HepG2 (cell line): ENCODE data around the gene FOLR3. TPM values are rescaled to one million over a fixed set of nuclear protein-coding genes. Genes with fewer than 3 reads are reported as not detected.

Experiments used
- ATAC-seq: fragments of 200-7000 bp; cut with Tn5 transposase; 3 replicates; pipeline ENCODE4 v1.9.1; 2020; ENCODE audit warnings: mild to moderate bottlenecking, moderate library complexity
- BruUV-seq: library from RNA; stranded (reverse); fragments of 400-500 nt; replicated peaks from 2 replicates; lab custom pipeline; 2021; lab: Mats Ljungman, UMichigan
- CTCF ChIA-PET: fragments of 300-600 bp; formaldehyde crosslinking; extraction: SDS; loops from one replicate; lab custom pipeline; 2021; ENCODE audit warnings: low total read pairs, inconsistent platforms, low intra/inter-chr PET ratio; lab: Yijun Ruan, JAX
- POLR2A ChIA-PET: fragments of 350-600 bp; sonication (Branson Sonifier 250); formaldehyde crosslinking; loops from one replicate; lab custom pipeline; 2020; ENCODE audit warnings: antibody characterized with exemption, inconsistent platforms; lab: Yijun Ruan, JAX
- DNase-seq: peaks from one replicate; pipeline ENCODE4 v3.0.0-alpha.2; 2015; ENCODE audit warnings: low spot score
- FAIRE-seq: peaks from 3 replicates; lab custom pipeline; 2011; peaks lifted over from hg19 to GRCh38; lab: Jason Lieb, UNC
- H2AFZ ChIP-seq: one replicate; pipeline ENCODE4 v1.6.1; 2011; ENCODE audit warnings: low read length, inconsistent platforms
- H3K27ac ChIP-seq: fragments of 300-600 bp; 3 replicates; pipeline ENCODE4 v1.8.0; 2011; ENCODE audit warnings: mixed run types, mild to moderate bottlenecking, mixed read lengths, low read length, inconsistent platforms; ENCODE audit not compliant: insufficient read depth; ENCODE audit errors: extremely low read length
- H3K27me3 ChIP-seq, 2 experiments: fragments of 200-600 bp in 1 of 2; 2 replicates in 1 of 2; 3 replicates in 1 of 2; pipeline versions ENCODE4 v1.6.0 to v1.8.0; 2011; ENCODE audit warnings: low read length in 2 of 2, mild to moderate bottlenecking in 2 of 2, moderate library complexity in 2 of 2, inconsistent platforms in 1 of 2; ENCODE audit not compliant: insufficient read depth in 2 of 2, control insufficient read depth in 1 of 2
- H3K36me3 ChIP-seq, 2 experiments: fragments of 200-600 bp in 1 of 2; replicated peaks in 1 of 2; 2 replicates in 1 of 2; 3 replicates in 1 of 2; pipeline versions ENCODE4 v1.5.1 to v1.8.0; 2011; ENCODE audit warnings: low read length in 2 of 2, inconsistent platforms in 1 of 2; ENCODE audit not compliant: insufficient read depth in 2 of 2, control insufficient read depth in 1 of 2
- H3K4me1 ChIP-seq: 2 replicates; pipeline ENCODE4 v1.5.1; 2012; ENCODE audit warnings: low read length, inconsistent platforms; ENCODE audit not compliant: insufficient read depth
- H3K4me2 ChIP-seq: 2 replicates; pipeline ENCODE4 v1.6.0; 2011; ENCODE audit warnings: low read depth, low read length, inconsistent platforms
- H3K4me3 ChIP-seq, 3 experiments: fragments of 200-600 bp in 1 of 3; sonication (generic), shearing (Covaris generic) in 1 of 3; replicated peaks in 1 of 3; 2 replicates each; pipeline ENCODE4 v1.5.1; 2011 to 2016; ENCODE audit warnings: low read length in 3 of 3, inconsistent platforms in 2 of 3, low read depth in 2 of 3, mild to moderate bottlenecking in 2 of 3, control low read depth in 1 of 3, mixed read lengths in 1 of 3; ENCODE audit not compliant: insufficient read depth in 1 of 3
- H3K79me2 ChIP-seq: one replicate; pipeline ENCODE4 v1.6.1; 2011; ENCODE audit warnings: low read length, inconsistent platforms; ENCODE audit not compliant: insufficient read depth
- H3K9ac ChIP-seq: 2 replicates; pipeline ENCODE4 v1.6.0; 2011; ENCODE audit warnings: mild to moderate bottlenecking, low read depth, low read length, inconsistent platforms; ENCODE audit not compliant: insufficient read depth
- H3K9me3 ChIP-seq: 2 replicates; pipeline ENCODE4 v1.5.1; 2012; ENCODE audit warnings: mild to moderate bottlenecking, low read length
- H4K20me1 ChIP-seq: 2 replicates; pipeline ENCODE4 v1.6.0; 2011; ENCODE audit warnings: inconsistent platforms, mild to moderate bottlenecking, low read length, moderate library complexity; ENCODE audit not compliant: insufficient read depth
- ATF7 ChIP-seq, 2 experiments: fragments of 450-650 bp in 1 of 2; sonication (generic) in 1 of 2; formaldehyde crosslinking in 1 of 2; IDR thresholded peaks; 2 replicates each; pipeline versions ENCODE4 v1.4.0 to v1.6.1; 2016 to 2020; ENCODE audit warnings: antibody characterized with exemption in 1 of 2, mild to moderate bottlenecking in 1 of 2, missing genetic modification reagents in 1 of 2
- CCAR2 ChIP-seq: fragments of 200-400 bp; formaldehyde crosslinking; optimal IDR thresholded peaks from 2 replicates; pipeline ENCODE3; 2018; ENCODE audit warnings: low read depth, mild to moderate bottlenecking, low read length, moderate library complexity
- ETV5 ChIP-seq: IDR thresholded peaks from 2 replicates; pipeline ENCODE4 v1.6.1; 2018; ENCODE audit warnings: missing biosample characterization, missing genetic modification reagents, inconsistent platforms, borderline replicate concordance
- GLMP ChIP-seq: sonication (generic); formaldehyde crosslinking; IDR thresholded peaks from 2 replicates; pipeline ENCODE4 v1.9.0; 2021; ENCODE audit warnings: missing genetic modification reagents, mild to moderate bottlenecking, borderline replicate concordance
- HOXD1 ChIP-seq: sonication (generic); formaldehyde crosslinking; IDR thresholded peaks from 2 replicates; pipeline ENCODE4 v1.5.0; 2020; ENCODE audit warnings: missing genetic modification reagents
- MAF1 ChIP-seq: sonication (generic); formaldehyde crosslinking; IDR thresholded peaks from 2 replicates; pipeline ENCODE4 v1.5.0; 2020; ENCODE audit warnings: missing genetic modification reagents, borderline replicate concordance
- MIXL1 ChIP-seq: IDR thresholded peaks from 2 replicates; pipeline ENCODE4 v1.6.1; 2016
- POLR2AphosphoS2 ChIP-seq: IDR thresholded peaks from 2 replicates; pipeline ENCODE4 v1.6.1; 2011; ENCODE audit warnings: low read depth, low read length, improper control_type of control experiment
- SNAI1 ChIP-seq: sonication (generic); formaldehyde crosslinking; IDR thresholded peaks from 2 replicates; pipeline ENCODE4 v1.5.0; 2020; ENCODE audit warnings: mild to moderate bottlenecking, missing genetic modification reagents, borderline replicate concordance
- ZFP1 ChIP-seq: IDR thresholded peaks from 2 replicates; pipeline ENCODE4 v1.6.1; 2016
- ZNF121 ChIP-seq: sonication (generic); formaldehyde crosslinking; IDR thresholded peaks from 2 replicates; pipeline ENCODE4 v1.5.0; 2020; ENCODE audit warnings: mild to moderate bottlenecking, missing genetic modification reagents
- ZNF143 ChIP-seq: sonication (generic); formaldehyde crosslinking; IDR thresholded peaks from 2 replicates; pipeline ENCODE4 v1.4.0; 2020; ENCODE audit warnings: missing genetic modification reagents
- ZNF33B ChIP-seq: sonication (generic); formaldehyde crosslinking; IDR thresholded peaks from 2 replicates; pipeline ENCODE4 v1.5.1; 2020; ENCODE audit warnings: mild to moderate bottlenecking, missing genetic modification reagents
- ZNF414 ChIP-seq: sonication (generic); formaldehyde crosslinking; IDR thresholded peaks from 2 replicates; pipeline ENCODE4 v1.5.0; 2020; ENCODE audit warnings: missing genetic modification reagents
- ZNF503 ChIP-seq: sonication (generic); formaldehyde crosslinking; IDR thresholded peaks from 2 replicates; pipeline ENCODE4 v1.4.0; 2020; ENCODE audit warnings: missing genetic modification reagents
- ZNF766 ChIP-seq: sonication (generic); formaldehyde crosslinking; IDR thresholded peaks from 2 replicates; pipeline ENCODE4 v1.5.0; 2020; ENCODE audit warnings: missing genetic modification reagents, borderline replicate concordance
- ZSCAN5A ChIP-seq: sonication (generic); formaldehyde crosslinking; IDR thresholded peaks from 2 replicates; pipeline ENCODE4 v1.8.0; 2022; ENCODE audit warnings: mild to moderate bottlenecking, missing genetic modification reagents, borderline replicate concordance
- WGBS: methylation state at CpG from one replicate; pipeline ENCODE4 v1.1.6; 2017; ENCODE audit warnings: low lambda C conversion rate; 5-methylcytosine and 5-hydroxymethylcytosine counted together
- in situ Hi-C: cut with HindIII; loops from 2 replicates; pipeline ENCODE4 v1.10.0; 2017; ENCODE audit warnings: low pct_unique_long_range_greater_than_20kb; ENCODE audit not compliant: extremely low pct_ligation_motif_present
- intact Hi-C: fragments of 100-400 bp; cut with micrococcal nuclease; formaldehyde crosslinking; loops from one replicate; pipeline ENCODE4 v1.10.0; 2022; ENCODE audit not compliant: unreplicated experiment
- polyA plus RNA-seq, 8 experiments: library from polyadenylated mRNA; depleted of rRNA in 3 of 8; stranded (reverse) in 7 of 8; unstranded in 1 of 8; fragments of >200 nt; fragmentation: Illumina TruSeq in 4 of 8; extraction: Trizol in 4 of 8; gene quantifications; 2 replicates each; pipeline versions ENCODE4 v1.2.1 to v1.2.3, GENCODE V29; 2011 to 2016; ENCODE audit warnings: low read depth in 4 of 8, missing spikeins in 1 of 8, mixed read lengths in 1 of 8; ENCODE audit not compliant: insufficient read depth in 1 of 8
- total RNA-seq, 5 experiments: library from RNA; depleted of rRNA; stranded (reverse); fragments of >200 nt; fragmentation: Illumina TruSeq; extraction: Trizol; gene quantifications; 2 replicates each; pipeline ENCODE4 v1.2.3, GENCODE V29; 2016; ENCODE audit warnings: low read depth in 1 of 5

FOLR3 gene
- total and polyA plus RNA-seq, 2 of the 13 experiments (the other 11 are each of a cell fraction or from before 2014, with no cell fraction given) = not detected

GRCh38 chr11:72103754-72104167, 31.8 kb upstream of the FOLR3 start (continued):
- TF ChIP-seq ZNF503 (CRISPR knock-in tag) (0 out of 2 replicates have a peak, but pooled peaks have one; percentile 31), ZNF766 (0 out of 2 replicates have a peak, but pooled peaks have one; percentile 39), MAF1 (CRISPR knock-in tag) (no peak)

GRCh38 chr11:72105888-72106287, 29.6 kb upstream of the FOLR3 start, which contains the start of gene TOMT:
Gene TOMT (plus strand): TSS chr11:72105924. CDS start chr11:72105952, 28 bp downstream.
- Histone ChIP-seq H3K36me3 (peaks cover 0 to 2% of the 10 kb centered on the region in 2 experiments; a peak in 1 of 5 replicates), H3K27ac (no peak within 1 kb of the TSS), H2AFZ (no peak within 1 kb of the TSS), H3K4me1 (peaks cover 23% of the 10 kb centered on the region), H3K4me3 (no peak within 1 kb of the TSS), H3K27me3 (no peaks in the 10 kb centered on the region; a peak in 1 of 5 replicates), H3K4me2 (no peak within 1 kb of the TSS)
- in situ Hi-C loops = no loop called here
- BruUV-seq = no TSS peak
- CTCF ChIA-PET = no interaction called here
- no peak for TF ChIP-seq ZNF33B (CRISPR knock-in tag)
- no peak for TF ChIP-seq ATF7 (IDR thresholded peaks at IDR 0.05)
- TF ChIP-seq ATF7 (CRISPR knock-in tag; IDR thresholded peaks at IDR 0.05) = no peak
- TF ChIP-seq ETV5 = no peak
- no peak for TF ChIP-seq MIXL1 (CRISPR knock-in tag)
- no peak for TF ChIP-seq MAF1 (CRISPR knock-in tag)
- no peak for TF ChIP-seq CCAR2
- TF ChIP-seq ZSCAN5A (CRISPR knock-in tag) = no peak
- TF ChIP-seq ZFP1 (CRISPR knock-in tag) = no peak
- no peak for TF ChIP-seq HOXD1 (CRISPR knock-in tag)
- TF ChIP-seq ZNF121 (CRISPR knock-in tag) = no peak
- no peak for TF ChIP-seq ZNF143 (CRISPR knock-in tag)
- TF ChIP-seq SNAI1 = no peak
- no peak for TF ChIP-seq GLMP (CRISPR knock-in tag)
- TF ChIP-seq POLR2AphosphoS2 = no peak
- TF ChIP-seq ZNF414 (CRISPR knock-in tag) = no peak
- TF ChIP-seq, all 625 proteins: peak for 0
- DNase-seq (no peak), FAIRE-seq (no peak), ATAC-seq (no peak)
- intact Hi-C loops = no loop called here
- Histone ChIP-seq H3K79me2 (peaks cover 21% of the 10 kb centered on the region), H3K9me3 (no peaks in the 10 kb centered on the region), H3K9ac (no peak within 1 kb of the TSS), H4K20me1 (no peaks in the 10 kb centered on the region)
- POLR2A ChIA-PET = no interaction called here
- WGBS = 90% methylated on average over 14 of the region's 14 CpGs
